Upper lobe of left lung (tissue), 6 donors: ENCODE measurements around the gene PBLD. TPM values are rescaled to one million over a fixed set of nuclear protein-coding genes. Genes with fewer than 3 reads are reported as not detected.
"Not testable (repeated sequence)": the region's sequence is repeated elsewhere in the genome, so short reads cannot be mapped to it uniquely, and the experiment has no call there.

Experiments used
- ATAC-seq, 2 donors: fragments of 200-7000 bp; cut with Tn5 transposase; one replicate each; pipeline ENCODE4 v1.9.1; 2022; ENCODE audit warnings: mild to moderate bottlenecking in 2 of 2, moderate library complexity in 2 of 2; ENCODE audit not compliant: low FRiP score in 2 of 2
- DNase-seq, 2 donors: peaks; one replicate each; pipeline ENCODE4 v3.0.0-alpha.2; 2019 to 2020
- H3K27ac ChIP-seq, 4 donors: fragments of 200-600 bp; sonication (generic); one replicate each; pipeline ENCODE4 v1.5.1; 2016 to 2019
- H3K27me3 ChIP-seq, 4 donors: fragments of 200-600 bp; sonication (generic); one replicate each; pipeline ENCODE4 v1.5.1; 2017 to 2019
- H3K36me3 ChIP-seq, 4 donors: fragments of 200-600 bp; sonication (generic); one replicate each; pipeline ENCODE4 v1.5.1; 2016 to 2019
- H3K4me1 ChIP-seq, 4 donors: fragments of 200-600 bp; sonication (generic); one replicate each; pipeline ENCODE4 v1.5.1; 2018 to 2019
- H3K4me3 ChIP-seq, 4 donors: fragments of 200-600 bp; sonication (generic); one replicate each; pipeline ENCODE4 v1.5.1; 2017 to 2019; ENCODE audit warnings: mild to moderate bottlenecking in 2 of 4, moderate library complexity in 1 of 4
- H3K9me3 ChIP-seq, 4 donors: fragments of 200-600 bp; sonication (generic); one replicate each; pipeline ENCODE4 v1.5.1; 2018 to 2019
- EP300 ChIP-seq, 4 donors: sonication (generic); formaldehyde crosslinking; IDR thresholded peaks; one replicate each; pipeline ENCODE4 v1.5.1; 2017; ENCODE audit warnings: antibody characterized with exemption in 4 of 4, control low read depth in 2 of 4
- POLR2A ChIP-seq, 4 donors: fragments of 450-650 bp; IDR thresholded peaks; one replicate each; pipeline ENCODE4 v1.5.1; 2016 to 2017; ENCODE audit warnings: antibody characterized with exemption in 4 of 4, mild to moderate bottlenecking in 2 of 4
- POLR2AphosphoS5 ChIP-seq, 2 donors: sonication (generic); formaldehyde crosslinking; IDR thresholded peaks; one replicate each; pipeline ENCODE4 v1.5.1; 2017; ENCODE audit warnings: antibody characterized with exemption in 2 of 2
- WGBS, 2 donors: methylation state at CpG; one replicate each; pipeline ENCODE4 v1.1.5; 2017 to 2018; 5-methylcytosine and 5-hydroxymethylcytosine counted together
- total RNA-seq, 6 donors: library from RNA; depleted of rRNA in 4 of 6; stranded (reverse); fragments of >200 nt in 4 of 6; gene quantifications; one replicate each; pipeline versions ENCODE4 v1.1.0 to v1.2.1, GENCODE V29; 2016 to 2021
- TF ChIP-seq, protein P1 (sequence below), 6 experiments: fragments of 450-650 bp in 4 of 6; fragments of 200-600 bp in 2 of 6; sonication (generic) in 2 of 6; IDR thresholded peaks; one replicate each; pipeline ENCODE4 v1.5.1; 2016 to 2019; ENCODE audit warnings: antibody characterized with exemption in 6 of 6
- donor health status: DM: no; HTN: no; CAD: no; lungs with moderate emphysema.
- donor health status: DM: no; HTN: yes; CAD: no; lungs with severe emphysema.

Gene PBLD
- total RNA-seq, 6 donors from 2014 or later = 1.8 to 21.0 (median 4.3) TPM

- no peaks in the 10 kb centered on the region for H3K27me3 ChIP-seq
- no peak for DNase-seq
- no peaks in the 10 kb centered on the region for H3K36me3 ChIP-seq
- H3K9me3 ChIP-seq = no peaks in the 10 kb centered on the region
- H3K27ac ChIP-seq = no peak overlapping the region
- H3K4me3 ChIP-seq = no peak overlapping the region
- H3K4me1 ChIP-seq = no peaks in the 10 kb centered on the region
- no peak for TF ChIP-seq EP300 (IDR thresholded peaks at IDR 0.05)
- TF ChIP-seq POLR2AphosphoS5 (IDR thresholded peaks at IDR 0.05) = no peak
- ATAC-seq = no peak
Measured at GRCh38 chr10:68290736-68291135, 42.0 kb downstream of the PBLD start.

GRCh38 chr10:68288717-68289116, 44.0 kb downstream of the PBLD start:
- DNase-seq (no peak), ATAC-seq (no peak)
- H3K4me3 ChIP-seq = no peak overlapping the region
- no peaks in the 10 kb centered on the region for H3K4me1 ChIP-seq
- no peaks in the 10 kb centered on the region for H3K36me3 ChIP-seq
- no peak overlapping the region for H3K27ac ChIP-seq
- TF ChIP-seq, protein P1, sequence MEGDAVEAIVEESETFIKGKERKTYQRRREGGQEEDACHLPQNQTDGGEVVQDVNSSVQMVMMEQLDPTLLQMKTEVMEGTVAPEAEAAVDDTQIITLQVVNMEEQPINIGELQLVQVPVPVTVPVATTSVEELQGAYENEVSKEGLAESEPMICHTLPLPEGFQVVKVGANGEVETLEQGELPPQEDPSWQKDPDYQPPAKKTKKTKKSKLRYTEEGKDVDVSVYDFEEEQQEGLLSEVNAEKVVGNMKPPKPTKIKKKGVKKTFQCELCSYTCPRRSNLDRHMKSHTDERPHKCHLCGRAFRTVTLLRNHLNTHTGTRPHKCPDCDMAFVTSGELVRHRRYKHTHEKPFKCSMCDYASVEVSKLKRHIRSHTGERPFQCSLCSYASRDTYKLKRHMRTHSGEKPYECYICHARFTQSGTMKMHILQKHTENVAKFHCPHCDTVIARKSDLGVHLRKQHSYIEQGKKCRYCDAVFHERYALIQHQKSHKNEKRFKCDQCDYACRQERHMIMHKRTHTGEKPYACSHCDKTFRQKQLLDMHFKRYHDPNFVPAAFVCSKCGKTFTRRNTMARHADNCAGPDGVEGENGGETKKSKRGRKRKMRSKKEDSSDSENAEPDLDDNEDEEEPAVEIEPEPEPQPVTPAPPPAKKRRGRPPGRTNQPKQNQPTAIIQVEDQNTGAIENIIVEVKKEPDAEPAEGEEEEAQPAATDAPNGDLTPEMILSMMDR (IDR thresholded peaks at IDR 0.05) = no peak
- TF ChIP-seq EP300 (IDR thresholded peaks at IDR 0.05) (no peak), POLR2AphosphoS5 (IDR thresholded peaks at IDR 0.05) (no peak)
- no peaks in the 10 kb centered on the region for H3K27me3 ChIP-seq
- no peaks in the 10 kb centered on the region for H3K9me3 ChIP-seq
- WGBS, 2 donors = 87 to 93% methylated on average over 4 of the region's 4 CpGs

GRCh38 chr10:68284062-68285001, 48.4 kb downstream of the PBLD start:
- ATAC-seq (peak in 1 of 2 donors; percentile 46), DNase-seq (no peak)
- WGBS, 2 donors = 72 to 79% methylated on average over 9 of the region's 9 CpGs
- Histone ChIP-seq H3K27me3 (no peaks in the 10 kb centered on the region), H3K36me3 (no peaks in the 10 kb centered on the region), H3K9me3 (no peaks in the 10 kb centered on the region), H3K4me1 (no peaks in the 10 kb centered on the region), H3K27ac (no peak overlapping the region), H3K4me3 (no peak overlapping the region)
- TF ChIP-seq POLR2A (IDR thresholded peaks at IDR 0.05) (no peak), POLR2AphosphoS5 (IDR thresholded peaks at IDR 0.05) (no peak), EP300 (IDR thresholded peaks at IDR 0.05) (no peak)
- TF ChIP-seq, protein P1 (IDR thresholded peaks at IDR 0.05) = no peak

- H3K36me3 ChIP-seq = no peaks in the 10 kb centered on the region
- H3K27ac ChIP-seq = no peak overlapping the region
Measured at GRCh38 chr10:68280758-68281157, 52.0 kb downstream of the PBLD start.

DNA sequence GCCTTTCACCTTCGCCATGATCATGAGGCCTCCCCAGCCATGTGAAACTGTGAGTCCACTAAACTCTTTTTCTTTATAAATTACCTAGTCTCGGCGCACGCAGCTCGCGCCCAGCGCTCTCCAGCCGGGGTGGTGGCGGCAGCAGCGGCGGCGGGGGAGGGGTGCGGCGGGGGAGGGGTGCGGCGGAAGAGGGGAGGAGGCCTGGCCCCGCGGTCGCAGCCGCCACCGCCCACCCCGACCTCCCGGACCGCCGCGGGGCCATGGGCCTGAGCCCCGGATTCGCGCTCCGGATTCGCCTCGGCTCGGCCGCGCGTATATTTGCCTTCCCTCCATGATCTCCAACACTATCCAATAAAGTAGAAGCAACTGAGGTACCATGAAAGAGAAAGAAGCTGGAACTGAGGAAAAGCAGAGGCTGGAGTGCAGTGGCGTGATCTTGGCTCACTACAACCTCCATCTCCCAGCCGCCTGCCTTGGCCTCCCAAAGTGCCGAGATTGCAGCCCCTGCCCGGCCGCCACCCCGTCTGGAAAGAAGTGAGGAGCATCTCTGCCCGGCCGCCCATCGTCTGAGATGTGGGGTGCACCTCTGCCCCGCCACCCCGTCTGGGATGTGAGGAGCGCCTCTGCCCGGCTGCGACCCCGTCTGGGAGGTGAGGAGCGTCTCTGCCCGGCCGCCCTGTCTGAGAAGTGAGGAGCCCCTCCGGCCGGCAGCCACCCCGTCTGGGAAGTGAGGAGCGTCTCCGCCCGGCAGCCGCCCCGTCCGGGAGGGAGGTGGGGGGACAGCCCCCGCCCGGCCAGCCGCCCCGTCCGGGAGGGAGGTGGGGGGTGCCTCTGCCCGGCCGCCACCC, 53.6 kb downstream of the PBLD start:
- peaks cover 0 to 12% (median 6%) of the 10 kb centered on the region in 4 donors for H3K9me3 ChIP-seq
- 96 to 98% methylated on average over 52 to 61 of the region's 70 CpGs for WGBS, 2 donors
- not testable (repeated sequence) for H3K36me3 ChIP-seq, H3K27ac ChIP-seq, H3K4me3 ChIP-seq, ATAC-seq, H3K4me1 ChIP-seq, H3K27me3 ChIP-seq
- peak in 1 of 2 donors; percentile 64 for DNase-seq

More at GRCh38 chr10:68280758-68281157, 52.0 kb downstream of the PBLD start:
- no peak for ATAC-seq
- H3K9me3 ChIP-seq = peaks cover 0 to 12% (median 6%) of the 10 kb centered on the region in 4 donors
- 93 to 95% methylated on average over 4 of the region's 4 CpGs for WGBS, 2 donors
- no peak for DNase-seq
- no peaks in the 10 kb centered on the region for H3K4me1 ChIP-seq
- no peaks in the 10 kb centered on the region for H3K27me3 ChIP-seq
- TF ChIP-seq POLR2A (IDR thresholded peaks at IDR 0.05) (no peak), EP300 (IDR thresholded peaks at IDR 0.05) (no peak), POLR2AphosphoS5 (IDR thresholded peaks at IDR 0.05) (no peak)
- TF ChIP-seq, protein P1 (IDR thresholded peaks at IDR 0.05) = no peak
- no peak overlapping the region for H3K4me3 ChIP-seq

DNA sequence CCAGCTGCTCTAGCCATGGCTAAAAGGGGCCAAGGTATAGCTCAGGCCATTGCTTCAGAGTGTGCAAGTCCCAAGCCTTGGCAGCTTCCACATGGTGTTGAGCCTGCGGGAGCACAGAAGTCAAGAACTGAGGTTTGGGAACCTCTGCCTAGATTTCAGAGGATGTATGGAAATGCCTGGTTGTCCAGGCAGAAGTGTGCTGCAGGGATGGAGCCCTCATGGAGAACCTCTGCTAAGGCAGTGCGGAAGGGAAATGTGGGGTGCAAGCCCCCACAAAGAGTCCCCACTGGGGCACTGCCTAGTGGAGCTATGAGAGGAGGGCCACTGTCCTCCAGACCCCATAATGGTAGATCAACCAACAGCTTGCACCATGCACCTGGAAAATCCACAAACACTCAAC, 54.9 kb downstream of the PBLD start:
- not testable (repeated sequence) for H3K27ac ChIP-seq, H3K4me1 ChIP-seq, DNase-seq, ATAC-seq, H3K27me3 ChIP-seq, H3K4me3 ChIP-seq, H3K36me3 ChIP-seq
- peaks cover 0 to 12% (median 6%) of the 10 kb centered on the region in 4 donors for H3K9me3 ChIP-seq
- 78 to 100% methylated on average over 1 to 2 of the region's 2 CpGs for WGBS, 2 donors
